Activated T-cell treated with anti-CD3 and anti-CD28 coated beads for 1 hour (primary cell): ENCODE measurements around the gene TPX2.

Experiments used
- DNase-seq: peaks from one replicate; pipeline ENCODE4 v3.0.0-alpha.2; 2020; ENCODE audit warnings: low read depth

The TPX2 gene

DNA sequence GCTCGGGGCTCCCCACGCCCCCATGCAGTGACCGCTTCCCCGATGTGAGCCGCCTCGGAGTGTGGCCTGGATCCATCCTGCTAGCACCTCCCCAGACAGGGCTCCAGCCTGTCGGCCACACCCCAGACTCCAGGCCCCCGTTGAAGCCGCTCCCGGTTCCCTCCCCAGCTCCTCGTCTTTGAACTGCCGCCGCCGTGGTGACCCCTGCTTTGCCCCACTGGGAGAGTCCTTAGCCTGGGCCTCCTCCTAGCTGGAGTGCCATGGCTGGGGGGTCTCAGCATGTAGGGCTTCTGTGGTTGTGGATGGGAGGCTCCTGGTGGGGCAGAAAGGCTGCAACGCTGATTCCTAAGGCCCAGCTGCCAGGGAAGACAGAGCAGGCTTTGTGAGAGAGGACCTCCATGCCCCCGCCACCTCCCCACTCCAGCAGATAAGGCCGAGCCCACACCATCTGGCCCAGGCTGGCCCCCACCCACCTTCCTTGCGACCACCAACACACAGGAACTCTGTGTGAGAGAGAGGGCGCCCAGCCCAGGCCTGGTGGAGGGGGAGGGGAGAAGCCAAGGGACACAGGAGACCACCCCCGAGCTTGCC, 94.9 kb downstream of the TPX2 start:
- no peak for DNase-seq

DNA sequence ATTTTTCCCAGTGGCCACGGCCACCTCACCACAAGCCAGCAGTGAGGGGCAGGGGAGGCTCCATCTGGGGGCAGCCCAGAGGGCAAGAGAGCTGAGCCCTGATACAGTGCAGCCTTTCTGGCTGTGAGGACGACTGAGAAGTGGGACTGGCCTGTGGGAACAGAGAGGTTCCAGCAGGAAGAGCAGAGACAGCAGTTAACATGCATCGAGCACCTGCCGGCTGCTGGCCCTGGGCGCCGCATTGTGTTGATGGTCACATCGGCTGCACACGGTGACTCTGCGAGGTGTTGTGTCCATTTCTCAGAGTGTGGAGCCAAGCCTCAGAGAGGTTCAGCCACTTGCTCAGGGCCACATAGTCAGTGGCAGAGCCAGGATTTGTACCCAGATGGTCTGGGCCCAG, 96.5 kb downstream of the TPX2 start:
- no peak for DNase-seq

DNA sequence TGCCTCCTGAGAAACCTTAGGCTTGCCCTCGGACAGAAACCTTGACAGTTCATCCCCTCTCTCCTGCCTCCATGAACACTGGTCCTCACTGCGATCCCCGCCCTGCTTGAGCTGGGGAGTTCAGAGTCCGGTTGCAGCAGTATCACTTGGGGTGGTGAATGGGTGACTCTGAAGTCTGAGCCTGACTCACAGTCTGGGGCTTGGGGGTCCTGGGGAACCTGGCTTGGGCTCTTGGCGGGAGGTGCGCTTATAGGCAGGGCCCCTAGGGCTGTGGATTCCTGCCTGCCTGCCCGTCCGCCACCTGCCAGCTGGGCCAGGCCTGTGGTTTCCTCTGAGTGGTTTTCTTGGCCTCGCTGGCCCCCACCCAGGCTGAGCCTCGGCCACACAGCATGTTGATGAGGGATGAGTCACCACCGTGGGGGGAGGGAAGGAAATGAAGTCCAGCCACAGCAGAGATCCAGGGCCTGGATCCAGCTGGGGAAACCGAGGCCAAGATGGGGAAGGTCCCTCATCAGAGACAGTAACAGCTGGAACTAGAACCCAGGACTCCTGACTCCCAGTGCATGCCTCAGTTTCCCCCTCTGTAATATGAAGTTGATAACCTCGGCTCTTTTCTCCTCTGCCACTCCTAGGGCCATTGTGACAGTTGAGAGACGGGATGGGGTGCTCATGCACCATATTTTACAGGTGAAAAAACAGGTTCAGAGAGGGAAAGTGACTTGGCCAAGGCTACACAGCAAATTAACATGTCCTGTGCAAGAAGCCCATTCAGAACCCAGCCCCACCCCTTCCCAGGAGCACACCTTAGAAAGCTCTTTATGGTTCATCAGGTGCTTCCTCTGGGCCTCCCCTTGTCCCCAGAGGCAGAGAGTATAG, 97.1 kb downstream of the TPX2 start:
- DNase-seq = no peak

DNA sequence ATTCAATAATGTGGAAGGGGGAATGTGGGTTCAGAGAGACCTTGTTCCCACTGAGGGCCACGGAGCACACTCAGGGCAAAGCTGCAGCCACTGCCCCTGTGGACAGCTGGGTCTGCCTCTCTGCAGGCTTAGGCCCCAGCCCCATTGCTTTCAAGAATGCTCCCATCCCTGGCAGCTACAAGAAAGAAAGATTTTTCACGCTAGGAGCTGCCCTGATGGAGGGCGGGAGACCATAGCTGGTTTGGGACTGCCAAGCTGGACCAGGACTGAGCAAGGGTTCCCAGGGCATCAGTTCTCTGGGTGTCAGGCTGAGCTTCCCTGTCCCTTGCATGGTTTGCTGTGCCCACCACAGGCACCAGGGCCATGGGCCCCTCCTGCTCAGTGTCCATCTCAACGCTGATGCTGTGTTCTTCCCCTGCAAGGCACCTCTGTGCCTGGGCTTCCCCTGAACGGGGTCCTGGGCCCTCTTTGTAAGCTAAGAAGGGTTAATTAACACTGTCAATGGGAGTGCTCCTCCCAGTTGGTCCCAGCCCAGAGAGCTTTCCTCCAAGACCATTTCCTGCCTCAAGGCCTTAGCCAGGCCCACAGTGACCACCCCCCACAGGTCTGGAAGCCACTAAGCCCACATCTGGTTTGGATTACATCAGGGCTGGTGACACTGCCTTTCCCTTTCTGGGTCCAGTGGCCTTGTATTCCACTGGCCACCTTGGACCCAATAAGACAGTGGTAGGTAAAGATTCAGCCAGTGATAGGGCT, 97.9 kb downstream of the TPX2 start:
- DNase-seq = no peak

DNA sequence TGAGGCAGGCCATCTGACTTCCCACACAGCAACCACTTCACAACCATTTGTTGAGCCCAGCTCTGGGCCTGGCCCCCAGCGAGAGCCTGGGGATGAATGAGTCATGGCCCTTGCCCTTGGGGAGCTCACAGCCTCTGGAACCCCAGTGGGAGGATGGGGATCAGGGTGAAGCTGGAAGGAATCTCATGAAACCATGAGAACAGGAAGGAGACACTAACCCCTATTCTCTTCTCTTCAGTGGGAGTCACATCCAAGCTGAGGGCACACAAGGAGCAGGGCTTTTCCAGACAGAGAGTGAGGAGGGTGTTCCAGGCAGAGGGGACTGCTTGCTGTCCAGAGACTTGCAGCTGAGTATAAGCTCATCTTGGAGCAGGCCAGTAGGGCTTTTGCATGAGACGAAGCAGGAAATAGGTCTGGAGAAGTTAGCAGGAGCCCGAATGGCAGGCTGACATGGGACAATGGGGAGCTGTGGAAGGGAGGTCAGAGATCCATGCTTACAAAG, 98.9 kb downstream of the TPX2 start:
- no peak for DNase-seq

DNA sequence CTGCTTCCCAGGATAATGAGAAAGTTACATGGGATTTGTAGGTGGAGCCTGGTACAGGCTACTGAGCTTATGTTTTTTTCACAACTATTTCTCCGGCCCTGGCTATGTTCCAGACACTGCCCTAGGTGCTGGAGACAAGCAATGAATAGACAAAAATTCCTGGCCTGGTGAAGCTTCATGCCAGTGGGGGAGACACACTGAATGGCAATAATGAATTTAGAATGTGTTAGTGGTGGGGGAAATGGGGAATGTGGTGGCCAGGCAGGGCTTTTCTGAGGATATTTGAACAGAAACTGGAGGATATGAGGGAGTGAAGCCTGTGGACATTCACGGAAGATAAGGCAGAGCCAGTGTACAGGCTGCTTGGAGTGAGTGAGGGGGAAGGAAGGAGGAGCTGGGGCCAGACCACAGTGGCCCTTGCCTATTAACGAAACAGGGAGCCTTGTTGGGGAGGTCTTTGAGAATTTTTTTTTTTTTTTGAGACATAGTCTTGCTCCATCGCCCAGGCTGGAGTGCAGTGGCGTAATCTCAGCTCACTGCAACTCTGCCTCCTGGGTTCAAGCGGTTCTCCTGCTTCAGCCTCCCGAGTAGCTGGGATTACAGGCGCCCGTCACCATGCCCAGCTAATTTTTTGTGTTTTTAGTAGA, 99.7 kb downstream of the TPX2 start:
- no peak for DNase-seq

DNA sequence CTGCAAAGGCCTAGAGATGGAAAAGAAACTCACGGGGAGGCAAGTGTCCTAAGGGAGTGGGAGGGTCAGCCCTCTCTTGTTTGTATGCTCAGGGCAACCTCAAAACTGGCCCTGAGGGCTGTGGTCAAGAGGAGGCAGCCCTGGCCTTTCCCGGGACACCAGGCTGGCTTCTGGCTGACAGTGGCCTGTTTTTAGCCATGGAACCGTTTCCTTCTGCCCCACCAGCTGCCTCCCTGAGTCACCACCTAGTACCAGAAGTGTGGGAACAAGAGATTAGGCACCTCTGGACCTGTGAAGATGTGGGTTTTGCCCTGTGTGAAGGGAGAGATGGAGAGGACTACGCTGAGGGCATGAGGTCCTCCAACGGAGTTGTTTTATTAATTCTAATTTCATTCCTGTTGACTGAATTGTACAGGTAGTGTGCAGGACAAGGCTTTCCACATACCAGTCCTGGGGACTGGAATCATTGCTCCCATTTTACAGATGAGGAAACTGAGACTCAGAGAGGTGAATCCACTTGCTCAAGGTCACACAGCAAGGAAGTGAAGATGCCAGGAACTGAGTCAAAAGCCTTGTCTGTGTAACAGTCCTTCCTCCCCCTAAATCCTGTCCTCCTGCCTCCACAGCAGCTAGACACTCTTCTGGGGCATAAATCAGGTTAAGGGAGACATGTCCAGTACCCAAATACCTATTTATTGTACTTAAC, 100.8 kb downstream of the TPX2 start:
- no peak for DNase-seq

DNA sequence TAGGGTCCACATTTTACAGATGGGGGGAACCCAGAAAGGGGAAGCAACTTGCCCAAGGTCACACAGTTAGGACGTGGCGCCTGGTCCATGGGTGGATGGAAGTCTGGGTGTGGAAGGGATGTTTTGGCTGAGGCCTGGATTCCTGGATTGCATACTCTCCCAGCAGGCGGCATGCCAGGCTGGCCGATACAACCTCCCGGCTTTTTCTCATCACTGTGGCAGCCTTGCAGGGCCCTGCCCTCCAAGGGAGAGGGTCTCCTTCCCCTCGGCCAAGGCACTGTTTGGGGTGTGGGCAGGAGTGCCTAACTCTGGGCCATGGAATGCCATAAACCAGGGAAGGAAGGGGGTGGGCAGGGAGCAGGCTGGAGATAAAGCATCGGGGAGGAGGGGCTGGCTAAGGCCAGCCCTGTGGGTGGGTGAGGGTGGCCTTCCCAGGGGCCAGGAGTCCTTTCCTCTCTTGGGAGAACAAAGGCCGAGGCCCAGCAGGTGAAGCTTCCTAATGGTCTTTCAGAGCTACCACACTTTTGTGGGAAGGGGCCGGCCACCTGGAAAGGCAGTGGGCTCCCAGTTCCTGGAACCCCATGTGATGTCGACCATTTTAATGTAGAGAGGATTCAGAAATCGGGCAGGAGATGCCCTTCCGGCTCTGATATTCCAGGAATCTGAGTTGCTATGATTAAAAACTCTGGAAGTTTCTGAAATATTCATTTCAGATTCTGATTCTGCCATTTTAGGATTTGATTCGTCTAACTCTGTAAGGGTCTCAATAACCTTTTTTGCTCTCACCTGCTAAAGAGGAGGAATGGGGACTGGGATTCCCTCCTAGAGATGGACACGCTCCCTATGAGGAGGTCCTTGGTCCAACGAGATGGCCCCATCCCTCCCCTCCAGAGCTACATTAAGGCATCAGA, 102.1 kb downstream of the TPX2 start:
- DNase-seq = no peak

DNA sequence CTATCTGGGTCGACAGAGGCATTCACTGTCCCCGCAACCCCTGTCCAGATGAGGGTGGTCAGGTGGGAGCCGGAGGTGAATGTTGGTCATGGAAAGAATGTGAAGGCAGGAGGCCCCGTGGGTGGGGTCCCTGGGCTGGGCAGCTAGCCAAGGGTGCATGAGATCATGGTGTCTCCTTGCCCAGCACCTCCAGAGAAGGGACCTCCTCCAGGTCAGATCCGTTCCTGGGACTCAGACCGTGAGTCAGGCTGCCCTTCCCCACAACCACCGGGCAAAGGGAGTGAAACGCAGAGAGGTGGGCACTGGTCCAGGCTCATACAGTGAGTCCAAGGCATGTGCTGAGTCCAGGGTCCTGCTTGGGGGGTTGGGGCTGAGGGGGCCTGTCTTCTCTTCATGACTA, 102.8 kb downstream of the TPX2 start:
- DNase-seq = no peak

DNA sequence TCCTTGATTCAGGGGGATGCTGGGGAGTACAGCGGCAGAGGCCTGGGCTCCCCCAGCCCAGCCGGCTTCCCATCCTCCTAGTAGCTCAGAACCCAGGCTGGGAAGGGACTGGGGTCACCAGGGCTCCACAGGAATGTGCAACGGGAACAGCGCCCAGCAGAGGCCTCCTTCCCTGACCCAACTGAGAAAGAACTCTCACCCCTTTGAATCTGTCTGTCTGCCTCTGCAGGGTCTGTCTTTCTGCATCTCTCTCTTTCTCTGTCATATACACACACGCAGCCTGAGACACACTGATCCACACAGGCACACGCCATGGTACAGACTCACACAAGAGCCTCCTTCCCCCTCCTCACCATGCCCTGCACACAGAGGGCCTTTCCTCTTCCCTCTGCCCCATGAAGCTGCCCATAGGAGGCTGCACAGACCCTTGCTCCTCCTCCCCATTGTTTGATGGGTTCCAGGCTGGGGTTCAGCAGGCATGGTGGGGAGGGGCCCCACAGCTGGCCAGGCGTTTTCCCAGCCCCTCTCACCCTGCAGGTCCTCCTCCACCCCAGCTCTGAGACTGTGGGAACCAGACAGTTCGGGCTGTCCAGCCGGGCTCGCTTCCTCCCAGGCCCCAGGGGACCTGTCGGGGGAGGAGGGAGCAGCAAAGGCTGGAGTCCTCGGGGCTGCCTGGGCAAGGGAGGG, 103.5 kb downstream of the TPX2 start:
- no peak for DNase-seq

DNA sequence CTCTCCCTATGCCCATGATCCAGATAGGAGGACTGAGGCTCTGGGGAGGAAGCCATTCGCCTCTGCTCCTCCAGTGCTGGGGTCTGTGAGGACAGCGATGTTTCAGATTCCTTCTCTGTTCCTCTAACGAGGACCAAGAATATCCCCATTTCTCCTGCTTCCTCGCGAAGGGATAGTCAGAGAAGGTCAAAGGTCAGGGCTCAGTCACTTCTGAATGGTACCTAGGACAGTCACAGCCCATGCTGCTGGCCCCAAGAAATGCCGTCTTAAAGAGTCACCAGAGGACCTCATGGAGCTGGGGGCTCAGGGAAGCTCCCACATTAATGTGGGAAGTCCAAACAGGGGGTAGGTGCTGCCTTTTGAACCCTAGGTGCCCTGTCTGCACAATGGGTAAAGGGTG, 104.2 kb downstream of the TPX2 start:
- DNase-seq = no peak

DNA sequence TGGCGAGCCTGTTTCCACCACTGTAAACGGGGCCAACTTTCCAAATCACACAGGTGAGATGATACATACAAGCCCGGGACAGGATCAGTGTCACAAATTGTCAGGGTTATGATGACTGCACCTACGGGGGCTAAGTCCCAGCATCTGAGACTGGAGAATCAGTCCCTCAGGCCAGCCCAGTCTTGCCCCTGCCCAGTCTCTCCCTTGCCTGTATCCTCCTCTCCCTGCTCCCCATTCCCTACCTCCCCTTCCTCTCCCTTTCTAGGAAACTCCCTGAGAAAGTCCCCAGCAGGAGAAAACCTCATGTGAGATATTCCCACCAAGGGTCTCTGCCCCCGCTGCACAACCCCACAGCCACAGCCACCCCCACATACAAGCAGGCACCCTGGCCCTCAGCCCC, 104.8 kb downstream of the TPX2 start:
- DNase-seq = no peak

DNA sequence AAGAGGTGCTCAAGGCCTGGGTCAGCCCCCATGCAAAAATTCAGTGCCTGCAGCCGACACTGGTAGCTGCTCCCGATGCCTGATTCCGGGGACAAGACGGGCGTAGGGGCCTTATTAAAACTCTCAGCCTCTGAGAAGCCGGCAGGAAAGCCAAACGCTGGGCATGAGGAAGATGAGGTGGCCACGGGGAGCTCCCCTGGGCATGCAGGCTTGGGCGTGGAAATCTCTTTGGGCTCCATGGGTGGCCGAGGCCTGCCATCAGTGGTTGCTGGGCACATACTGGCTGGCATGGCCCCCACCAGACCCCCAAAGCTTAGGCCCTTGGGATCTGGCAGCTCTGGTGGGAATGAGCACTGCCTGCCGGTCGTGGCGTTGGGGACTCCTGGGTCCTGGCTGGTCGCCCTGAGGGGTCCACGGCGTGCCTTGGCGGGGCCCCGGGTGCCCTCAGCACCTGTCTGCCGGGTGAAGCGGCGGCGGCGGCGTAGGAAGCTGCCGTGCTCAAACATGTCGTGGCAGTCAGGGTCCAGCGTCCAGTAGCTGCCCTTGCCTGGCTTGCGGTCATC, 105.7 kb downstream of the TPX2 start:
- DNase-seq = no peak

DNA sequence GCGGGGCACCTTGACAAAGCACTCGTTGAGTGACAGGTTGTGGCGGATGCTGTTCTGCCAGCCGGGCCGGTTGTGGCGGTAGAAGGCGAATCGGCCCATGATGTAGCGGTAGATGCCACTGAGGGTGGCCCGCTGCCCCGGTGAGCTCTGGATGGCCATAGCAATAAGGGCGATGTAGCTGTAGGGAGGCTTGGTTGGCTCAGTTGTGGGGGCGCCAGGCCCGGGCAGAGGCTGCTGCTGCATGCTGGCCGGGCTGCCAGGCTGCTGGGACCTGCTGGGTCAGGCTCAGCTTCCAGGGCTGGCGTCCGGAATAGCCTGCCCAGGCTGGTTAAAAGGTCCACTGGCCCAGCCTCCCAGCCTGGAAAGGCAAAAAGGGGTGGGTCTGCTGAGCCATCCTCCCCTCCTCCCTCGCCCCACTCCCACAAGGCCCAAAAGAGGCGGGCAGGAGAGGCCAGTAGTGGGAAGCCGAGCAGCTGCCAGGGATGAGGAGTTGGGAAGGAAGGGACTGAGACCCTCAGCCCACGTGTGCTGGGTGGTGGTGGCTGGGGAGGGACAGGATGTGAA, 106.3 kb downstream of the TPX2 start, which contains the start of gene FOXS1:
Gene FOXS1, minus strand, starts transcription at position 305 of the 564 bp plus-strand sequence. Its CDS starts 62 bp downstream, at position 243.
- no peak for DNase-seq

DNA sequence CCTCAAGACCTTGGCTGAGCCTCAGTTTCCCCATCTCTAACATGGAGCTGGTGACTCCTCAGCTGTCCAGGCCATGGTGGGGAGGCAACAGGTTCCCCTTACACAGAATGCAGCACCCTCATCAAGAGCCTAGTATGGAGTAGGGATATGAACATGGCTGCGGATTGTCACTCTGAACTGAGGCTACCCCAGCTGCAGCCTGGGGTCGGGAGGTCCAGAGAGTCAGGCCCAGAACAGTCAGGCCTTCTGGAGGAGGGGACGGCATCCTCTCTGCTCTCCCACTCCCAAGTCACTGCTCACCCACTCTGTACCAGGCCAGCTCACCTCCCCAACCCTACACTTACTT, 107.7 kb downstream of the TPX2 start:
- no peak for DNase-seq

DNA sequence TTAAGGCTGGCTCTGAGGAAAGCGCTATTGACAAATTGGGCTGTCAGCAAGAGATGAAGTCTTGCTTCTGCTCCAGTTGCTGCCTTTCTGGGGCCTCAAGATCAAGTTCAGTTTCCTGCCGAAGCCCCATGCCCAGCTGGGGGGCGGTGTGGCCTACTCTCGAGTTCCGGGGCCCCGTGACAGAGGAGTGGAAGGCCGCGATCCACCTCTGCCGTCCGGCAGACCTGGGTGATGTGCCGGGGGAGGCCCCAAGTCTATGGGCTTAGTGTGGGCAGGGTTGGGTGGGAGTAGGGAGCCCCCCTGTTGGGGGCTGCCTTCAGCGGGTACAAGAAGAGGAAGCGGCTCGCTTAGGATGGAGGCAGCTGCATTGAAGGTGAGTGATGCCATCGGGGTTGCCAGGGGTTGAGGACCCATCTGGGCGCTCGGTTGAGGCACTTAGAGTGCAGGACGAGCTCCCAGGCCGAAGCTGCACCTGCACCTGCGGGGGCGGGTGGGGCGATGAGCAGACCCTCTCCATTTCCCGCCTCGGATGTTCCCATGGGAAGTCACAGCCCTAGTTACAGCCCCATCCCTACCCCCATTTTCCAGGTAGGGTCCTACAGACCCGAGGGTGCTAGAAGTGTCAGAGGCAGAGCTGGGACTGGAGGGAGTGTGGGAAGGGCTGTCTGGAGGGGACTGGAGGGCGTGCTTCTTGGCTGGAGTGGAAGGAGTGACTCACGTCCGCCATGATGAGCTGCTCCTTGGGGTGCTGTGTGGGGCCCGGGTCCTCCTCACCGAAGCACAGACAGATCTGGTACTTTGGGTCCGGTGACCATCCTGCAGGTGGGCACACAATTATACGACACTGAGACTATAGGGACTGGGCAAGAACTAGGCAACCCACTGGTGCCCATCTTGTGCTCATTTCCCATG, 109.3 kb downstream of the TPX2 start:
- no peak for DNase-seq

DNA sequence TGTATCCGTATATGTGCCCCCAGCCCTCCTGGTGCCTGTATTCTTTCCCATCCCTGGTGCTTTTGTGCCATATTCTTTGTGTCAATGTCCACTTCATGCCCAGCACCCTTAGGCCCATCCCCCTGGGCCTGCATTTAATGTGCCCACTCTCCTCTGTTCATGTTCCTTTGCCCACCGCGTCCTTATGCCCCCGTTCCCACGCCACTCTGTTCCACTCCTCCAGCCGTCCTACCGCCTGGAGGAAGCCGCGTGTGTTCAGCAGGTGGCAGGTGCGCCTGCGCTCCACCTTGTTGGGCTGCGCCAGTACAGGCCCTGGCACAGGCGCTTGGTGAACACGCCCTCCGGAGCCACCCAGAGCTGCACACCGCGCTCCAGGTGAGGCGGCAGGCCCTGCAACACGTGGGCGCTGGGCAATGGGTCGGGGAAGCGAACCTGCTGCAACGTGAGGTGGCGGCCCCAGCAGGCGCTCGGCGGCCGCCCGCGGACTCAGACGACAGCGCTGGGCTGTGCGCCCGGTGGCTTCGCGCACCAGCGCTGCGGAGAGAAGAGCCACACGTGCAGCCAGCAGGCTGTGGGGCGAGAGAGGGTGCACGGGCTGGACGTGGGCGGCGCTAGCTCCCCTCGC, 110.3 kb downstream of the TPX2 start:
- no peak for DNase-seq
